GM18499 (cell line): Measurements from ENCODE around the gene SBNO2.

Experiments used
- ATAC-seq: cut with Tn5 transposase; IDR thresholded peaks from one replicate; pipeline ENCODE4 v1.9.1; 2021; ENCODE audit warnings: moderate number of reproducible peaks; ENCODE audit not compliant: insufficient read depth, unreplicated experiment

SBNO2 gene

GRCh38 chr19:1169411-1169791 is 4.7 kb downstream of the SBNO2 start:
- no peak for ATAC-seq

- no peak for ATAC-seq
Observed at GRCh38 chr19:1168572-1169410, 5.3 kb downstream of the SBNO2 start.

GRCh38 chr19:1167687-1168571 is 6.1 kb downstream of the SBNO2 start:
- ATAC-seq, result no peak

GRCh38 chr19:1166872-1167573 is 7.0 kb downstream of the SBNO2 start:
- ATAC-seq, result no peak

- no peak for ATAC-seq
Observed at GRCh38 chr19:1164684-1165531, 9.2 kb downstream of the SBNO2 start.

GRCh38 chr19:1163934-1164683 is 10.0 kb downstream of the SBNO2 start:
- ATAC-seq, result no peak

GRCh38 chr19:1163283-1163933 is 10.7 kb downstream of the SBNO2 start:
- ATAC-seq, result no peak

GRCh38 chr19:1162404-1163282 is 11.4 kb downstream of the SBNO2 start:
- no peak for ATAC-seq

GRCh38 chr19:1161716-1162115 is 12.4 kb downstream of the SBNO2 start:
- no peak for ATAC-seq

- ATAC-seq, result no peak
Observed at GRCh38 chr19:1159864-1160595, 14.0 kb downstream of the SBNO2 start.

- ATAC-seq, result no peak
Observed at GRCh38 chr19:1158885-1159448, 15.1 kb downstream of the SBNO2 start.

GRCh38 chr19:1157931-1158884 is 15.9 kb downstream of the SBNO2 start:
- no peak for ATAC-seq

GRCh38 chr19:1156830-1157615 is 17.0 kb downstream of the SBNO2 start:
- no peak for ATAC-seq

GRCh38 chr19:1156305-1156801 is 17.7 kb downstream of the SBNO2 start:
- ATAC-seq, result no peak
